ENCODE measurements around the gene PPARA.

- TF ChIP-seq CTCF (conservative IDR thresholded peaks at IDR 0.05 in 1 of 2, IDR thresholded peaks at IDR 0.05 in 1 of 2; ENCODE audit: low read depth in 1 of 2, low read length in 2 of 2) (no peak), EZH2 (IDR thresholded peaks at IDR 0.05; ENCODE audit: low read length, missing control alignments) (no peak)
Measured at GRCh38 chr22:46203601-46203980, 53.3 kb downstream of the PPARA start.

All from fibroblast of lung (primary cell).